ENCODE data around the gene RTN4RL2.
A peak's percentile ranks its signal among the peaks of the same experiment; 100 is the strongest.

Gene RTN4RL2

GRCh38 chr11:57425565-57426438 lies 34.5 kb upstream of the RTN4RL2 start:
- in situ Hi-C loops (cut with HindIII; ENCODE audit: low sequenced_read_pairs), result no loop called here
- DNase-seq (ENCODE audit: low read depth), result no peak
- TF ChIP-seq, protein P1, sequence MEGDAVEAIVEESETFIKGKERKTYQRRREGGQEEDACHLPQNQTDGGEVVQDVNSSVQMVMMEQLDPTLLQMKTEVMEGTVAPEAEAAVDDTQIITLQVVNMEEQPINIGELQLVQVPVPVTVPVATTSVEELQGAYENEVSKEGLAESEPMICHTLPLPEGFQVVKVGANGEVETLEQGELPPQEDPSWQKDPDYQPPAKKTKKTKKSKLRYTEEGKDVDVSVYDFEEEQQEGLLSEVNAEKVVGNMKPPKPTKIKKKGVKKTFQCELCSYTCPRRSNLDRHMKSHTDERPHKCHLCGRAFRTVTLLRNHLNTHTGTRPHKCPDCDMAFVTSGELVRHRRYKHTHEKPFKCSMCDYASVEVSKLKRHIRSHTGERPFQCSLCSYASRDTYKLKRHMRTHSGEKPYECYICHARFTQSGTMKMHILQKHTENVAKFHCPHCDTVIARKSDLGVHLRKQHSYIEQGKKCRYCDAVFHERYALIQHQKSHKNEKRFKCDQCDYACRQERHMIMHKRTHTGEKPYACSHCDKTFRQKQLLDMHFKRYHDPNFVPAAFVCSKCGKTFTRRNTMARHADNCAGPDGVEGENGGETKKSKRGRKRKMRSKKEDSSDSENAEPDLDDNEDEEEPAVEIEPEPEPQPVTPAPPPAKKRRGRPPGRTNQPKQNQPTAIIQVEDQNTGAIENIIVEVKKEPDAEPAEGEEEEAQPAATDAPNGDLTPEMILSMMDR (IDR thresholded peaks at IDR 0.05; ENCODE audit: low read depth, low read length, missing control alignments), result no peak
- H3K4me3 ChIP-seq (ENCODE audit: low read depth, low read length), result peak overlapping the region; percentile 46

- TF ChIP-seq, protein P1 (IDR thresholded peaks at IDR 0.05; ENCODE audit: low read depth, low read length, missing control alignments), result no peak
- DNase-seq (ENCODE audit: low read depth), result no peak
- peak overlapping the region; percentile 46 for H3K4me3 ChIP-seq (ENCODE audit: low read depth, low read length)
- in situ Hi-C loops (cut with HindIII; ENCODE audit: low sequenced_read_pairs), result no loop called here
Measured at GRCh38 chr11:57426439-57426928, 33.8 kb upstream of the RTN4RL2 start.

- in situ Hi-C loops (cut with HindIII; ENCODE audit: low sequenced_read_pairs), result no loop called here
- DNase-seq (ENCODE audit: low read depth), result peak; percentile 94
- H3K4me3 ChIP-seq (ENCODE audit: low read depth, low read length), result peak within 1 kb of the TSS; percentile 46
Measured at GRCh38 chr11:57426929-57427726, 33.2 kb upstream of the RTN4RL2 start, which contains the start of gene SLC43A3. SLC43A3 (minus strand) TSS chr11:57427121; CDS start chr11:57426172, 949 bp downstream.

GRCh38 chr11:57427727-57428082 lies 32.6 kb upstream of the RTN4RL2 start:
- peak; percentile 79 for DNase-seq (ENCODE audit: low read depth)
- no peak overlapping the region for H3K4me3 ChIP-seq (ENCODE audit: low read depth, low read length)
- TF ChIP-seq, protein P1 (IDR thresholded peaks at IDR 0.05; ENCODE audit: low read depth, low read length, missing control alignments), result no peak
- in situ Hi-C loops (cut with HindIII; ENCODE audit: low sequenced_read_pairs), result no loop called here

More at GRCh38 chr11:57426929-57427726, 33.2 kb upstream of the RTN4RL2 start, which contains the start of gene SLC43A3:
- TF ChIP-seq, protein P1 (IDR thresholded peaks at IDR 0.05; ENCODE audit: low read depth, low read length, missing control alignments), result no peak

DNA sequence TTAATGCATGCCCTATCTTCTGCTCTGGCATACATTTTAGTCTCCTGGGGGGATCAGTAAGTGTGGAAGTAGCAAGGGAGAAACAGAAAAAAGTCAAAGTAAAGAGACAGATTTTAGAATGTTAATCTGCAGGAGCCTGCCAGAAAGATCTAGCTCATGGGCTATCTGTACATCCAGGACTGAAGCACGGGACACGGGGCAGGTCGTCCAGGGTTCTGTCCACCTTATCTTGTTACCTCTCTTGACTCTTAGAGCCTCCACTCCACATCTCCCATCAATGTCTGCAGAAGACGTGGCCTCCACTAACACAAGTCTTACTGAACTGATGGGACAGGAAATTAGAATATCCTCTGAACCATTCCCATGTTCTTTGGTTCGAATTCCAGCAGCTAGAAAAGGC lies 31.7 kb upstream of the RTN4RL2 start:
- no peak overlapping the region for H3K4me3 ChIP-seq (ENCODE audit: low read depth, low read length)
- TF ChIP-seq, protein P1 (IDR thresholded peaks at IDR 0.05; ENCODE audit: low read depth, low read length, missing control alignments), result no peak
- in situ Hi-C loops (cut with HindIII; ENCODE audit: low sequenced_read_pairs), result no loop called here
- no peak for DNase-seq (ENCODE audit: low read depth)

DNA sequence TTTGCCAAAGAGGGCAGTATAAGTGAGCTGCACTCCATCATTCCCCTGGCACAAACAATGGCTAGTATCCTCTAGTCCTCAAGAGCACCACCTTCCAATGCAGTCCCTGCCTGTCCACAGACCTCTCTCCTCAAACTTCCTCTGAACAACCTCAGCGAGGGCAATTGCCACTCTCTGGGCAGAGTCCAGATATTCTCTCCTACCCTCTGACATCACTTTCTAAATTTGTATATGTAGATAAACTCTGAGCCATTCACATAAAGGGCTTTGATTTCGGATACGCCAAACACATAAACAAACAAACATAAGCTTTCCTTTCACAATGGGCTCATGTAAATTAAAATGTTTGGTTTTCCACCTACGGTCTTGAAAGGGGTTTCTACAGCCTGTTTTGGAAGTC lies 30.4 kb upstream of the RTN4RL2 start:
- in situ Hi-C loops (cut with HindIII; ENCODE audit: low sequenced_read_pairs), result no loop called here
- no peak overlapping the region for H3K4me3 ChIP-seq (ENCODE audit: low read depth, low read length)
- no peak for DNase-seq (ENCODE audit: low read depth)
- TF ChIP-seq, protein P1 (IDR thresholded peaks at IDR 0.05; ENCODE audit: low read depth, low read length, missing control alignments), result no peak
